Heart left ventricle (tissue), 16 donors: ENCODE data around the gene KLRC4. TPM values are rescaled to one million over a fixed set of nuclear protein-coding genes. Genes with fewer than 3 reads are reported as not detected.
"Not testable (repeated sequence)": the region's sequence is repeated elsewhere in the genome, so short reads cannot be mapped to it uniquely, and the experiment has no call there.

Experiments used
- ATAC-seq, 4 donors: fragments of 200-7000 bp; cut with Tn5 transposase; one replicate each; pipeline ENCODE4 v1.9.1; 2020 to 2022; ENCODE audit warnings: moderate library complexity in 4 of 4, mild to moderate bottlenecking in 3 of 4, moderate number of reproducible peaks in 1 of 4
- DNase-seq, 5 donors: peaks; one replicate each; pipeline ENCODE4 v3.0.0-alpha.2; 2020
- H3K27ac ChIP-seq, 12 donors: fragments of 200-600 bp; sonication (generic) in 4 of 12; one replicate each; pipeline versions ENCODE4 v1.5.0 to v1.8.0; 2016 to 2022; ENCODE audit warnings: mild to moderate bottlenecking in 2 of 12
- H3K27me3 ChIP-seq, 9 donors: fragments of 200-600 bp; sonication (generic) in 2 of 9; one replicate each; pipeline versions ENCODE4 v1.5.1 to v1.8.0; 2016 to 2022; ENCODE audit warnings: mild to moderate bottlenecking in 3 of 9
- H3K36me3 ChIP-seq, 9 donors: fragments of 200-600 bp; sonication (generic) in 2 of 9; one replicate each; pipeline versions ENCODE4 v1.5.0 to v1.8.0; 2018 to 2022; ENCODE audit warnings: mild to moderate bottlenecking in 2 of 9
- H3K4me1 ChIP-seq, 12 donors: fragments of 200-600 bp; sonication (generic) in 4 of 12; one replicate each; pipeline versions ENCODE4 v1.5.0 to v1.8.0; 2016 to 2022; ENCODE audit warnings: mild to moderate bottlenecking in 3 of 12
- H3K4me3 ChIP-seq, 12 donors: fragments of 200-600 bp; sonication (generic) in 4 of 12; one replicate each; pipeline versions ENCODE4 v1.5.0 to v1.8.0; 2017 to 2022; ENCODE audit warnings: mild to moderate bottlenecking in 9 of 12, moderate library complexity in 4 of 12
- H3K9me3 ChIP-seq, 12 donors: fragments of 200-600 bp; sonication (generic) in 4 of 12; one replicate each; pipeline versions ENCODE4 v1.5.0 to v1.8.0; 2016 to 2022; ENCODE audit warnings: mild to moderate bottlenecking in 1 of 12
- POLR2A ChIP-seq, 2 donors: fragments of 450-650 bp; IDR thresholded peaks; one replicate each; pipeline ENCODE4 v1.6.1; 2017; ENCODE audit warnings: antibody characterized with exemption in 2 of 2, mild to moderate bottlenecking in 2 of 2, moderate library complexity in 2 of 2
- WGBS, 4 donors: extraction: QIAGEN DNeasy Blood & Tissue Kit in 2 of 4; methylation state at CpG; one replicate each; pipeline versions ENCODE4 v1.1.5 to v1.1.7; 2013 to 2018; 5-methylcytosine and 5-hydroxymethylcytosine counted together
- intact Hi-C, 10 donors: fragments of 100-400 bp; cut with DNase I; formaldehyde crosslinking; loops; one replicate each; pipeline versions ENCODE4 v1.11.1 to v1.14.2; 2022
- polyA plus RNA-seq, 2 donors: library from polyadenylated mRNA; stranded (reverse); fragments of 200-250 nt; gene quantifications; one replicate each; pipeline ENCODE4 v1.2.3, GENCODE V29; 2013
- total RNA-seq, 9 donors: library from RNA; depleted of rRNA in 2 of 9; stranded (reverse); fragments of >200 nt in 2 of 9; fragmentation: NEBNext Ultra II Directional in 3 of 9; extraction: Animal tissue kit (Norgen Biotek cat#: 25700) in 3 of 9; gene quantifications; one replicate each; pipeline versions ENCODE4 v1.1.0 to v1.2.4, GENCODE V29; 2016 to 2023
- TF ChIP-seq, protein P1 (sequence below), 12 donors: fragments of 200-600 bp; sonication (generic) in 4 of 12; IDR thresholded peaks; one replicate each; pipeline versions ENCODE4 v1.5.0 to v1.8.0; 2018 to 2022; ENCODE audit warnings: antibody characterized with exemption in 12 of 12, mild to moderate bottlenecking in 5 of 12
- donor health status: ischemic (EF 13 %, LVEDD 7.1; RV severe dilation, severe dysfunction).
- donor health status: healthy with polysubstance abuse.
- donor health status: DM: no; HTN: yes; CAD: no.
- donor health status: DM: no; HTN: no; CAD: no.
- donor health status: ischemic (EF 25% LVEDD 6.9; RV normal size, moderate dysfunction).
- donor health status: ischemic (EF 25% LVEDD 5.7; RV mildly dilated, moderate dysfunction).
- donor health status: healthy.
- donor health status: DM: yes; HTN: yes; CAD: no.
- donor health status: ischemic (EF 35%, LVEDD 5.7; RV mildly dilated, moderate dysfunction).
- donor health status: nonischemic (EF 11% LVEDD 7.7; RV severe dilation, severe dysfunction).
- donor health status: DM: yes; HTN: yes; CAD: no.
- donor health status: PGD.
- donor health status: ischemic (EF 29% LVEDD 5.4; RV normal size, mild dysfunction).
- donor health status: nonischemic (EF 23%, LVEDD 6.1; RV moderate dilation, normal function).

KLRC4 gene
- total and polyA plus RNA-seq, 11 donors = 1.1 TPM; not detected in 10

DNA sequence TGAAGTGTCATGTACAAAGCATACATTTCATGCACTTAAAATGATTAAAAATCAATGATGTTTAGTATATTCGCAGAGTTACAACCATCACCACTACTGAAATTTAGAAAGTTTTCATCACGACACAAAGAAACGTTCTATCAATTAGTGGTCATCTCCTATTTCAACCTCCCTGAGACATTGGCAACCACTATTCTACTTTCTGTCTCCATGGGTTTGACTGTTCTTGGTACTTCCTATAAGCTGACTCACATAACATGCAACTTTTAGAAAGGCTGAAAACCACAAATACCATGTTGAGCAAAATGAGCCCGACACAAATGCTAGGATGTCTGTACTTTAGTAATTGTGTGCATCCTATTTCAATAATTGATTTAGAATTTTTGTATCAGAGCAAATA is 21.1 kb upstream of the KLRC4 start:
- H3K27me3 ChIP-seq, intact Hi-C loops, ATAC-seq, H3K36me3 ChIP-seq, H3K4me1 ChIP-seq, H3K9me3 ChIP-seq, H3K27ac ChIP-seq, H3K4me3 ChIP-seq, DNase-seq: not testable (repeated sequence)
- 87 to 95% (median 89%) methylated on average over 4 of the region's 4 CpGs for WGBS, 4 donors

DNA sequence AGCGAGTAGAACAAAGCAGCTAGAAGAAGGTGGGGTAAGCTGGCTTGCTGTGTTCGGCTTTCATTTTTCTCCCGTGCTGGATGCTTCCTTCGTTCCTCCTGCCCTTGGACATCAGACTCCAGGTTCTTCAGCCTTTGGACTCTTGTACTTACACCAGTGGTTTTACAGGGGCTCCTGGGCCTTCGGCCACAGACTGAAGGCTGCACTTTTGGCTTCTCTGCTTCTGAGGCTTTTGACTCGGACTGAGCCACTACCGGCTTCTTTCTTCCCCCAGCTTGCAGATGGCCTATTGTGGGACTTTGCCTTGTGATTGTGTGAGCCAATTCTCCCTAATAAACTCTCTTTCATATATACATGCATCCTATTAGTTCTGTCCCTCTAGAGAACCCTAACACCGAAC is 16.4 kb upstream of the KLRC4 start:
- H3K27me3 ChIP-seq, H3K27ac ChIP-seq, H3K4me3 ChIP-seq, H3K36me3 ChIP-seq, DNase-seq, H3K9me3 ChIP-seq, intact Hi-C loops, ATAC-seq, H3K4me1 ChIP-seq: not testable (repeated sequence)
- WGBS, 4 donors = 84 to 95% (median 88%) methylated on average over 6 to 8 of the region's 8 CpGs

DNA sequence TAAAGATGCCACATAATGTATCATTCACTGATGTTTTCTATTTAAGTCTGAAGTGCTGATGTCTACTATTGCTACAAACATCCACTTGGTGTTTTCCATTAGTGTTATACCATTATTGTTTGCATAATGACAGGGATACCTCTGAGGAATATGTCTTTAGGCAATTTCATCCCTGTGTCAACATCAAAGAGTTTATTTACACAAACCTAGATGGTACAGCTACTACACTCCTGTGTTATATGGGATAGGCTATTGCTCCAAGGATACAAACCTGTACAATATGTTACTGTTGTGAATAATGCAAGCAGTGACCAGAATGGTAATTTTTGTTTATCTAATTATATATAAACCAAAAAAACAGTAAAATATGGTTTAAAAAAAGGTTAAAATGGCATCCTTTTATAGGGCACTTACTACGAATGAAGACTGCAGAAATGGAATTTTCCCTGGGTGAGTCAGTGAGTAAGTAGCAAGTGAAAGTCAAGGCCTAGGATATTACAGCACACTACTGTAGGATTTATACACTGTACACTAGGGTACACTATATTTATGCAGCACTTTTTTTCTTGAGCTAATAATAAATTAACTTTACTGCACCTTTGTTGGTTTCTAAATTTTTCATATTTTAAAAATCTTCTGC is 14.8 kb upstream of the KLRC4 start:
- H3K4me3 ChIP-seq, H3K36me3 ChIP-seq, DNase-seq, H3K27me3 ChIP-seq, H3K4me1 ChIP-seq, intact Hi-C loops, H3K9me3 ChIP-seq, H3K27ac ChIP-seq, ATAC-seq: not testable (repeated sequence)
- WGBS, 4 donors = 77 to 100% (median 80%) methylated on average over 1 of the region's 1 CpG; no CpG with 5 or more reads in 1 of the 4 donors

DNA sequence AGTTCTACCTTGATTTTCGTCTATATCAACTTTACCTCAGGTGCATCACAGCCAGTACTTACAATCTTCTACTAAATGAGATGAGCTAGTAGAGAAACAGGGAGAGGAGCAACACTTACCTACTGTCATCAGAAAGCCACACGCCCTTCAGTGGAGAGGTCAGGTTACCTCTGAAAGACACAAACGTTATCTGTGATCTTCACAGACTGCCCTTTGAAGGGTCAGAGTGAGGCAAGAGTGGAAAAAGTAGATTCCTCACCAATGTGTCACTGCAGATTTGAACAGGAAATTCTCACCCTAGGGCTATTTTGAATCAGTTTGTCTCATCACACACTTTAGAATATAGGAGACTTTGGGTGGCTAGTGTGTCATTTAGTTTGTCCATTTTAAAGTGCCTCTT is 12.6 kb upstream of the KLRC4 start:
- H3K27me3 ChIP-seq, H3K4me1 ChIP-seq, H3K4me3 ChIP-seq, H3K9me3 ChIP-seq, intact Hi-C loops, H3K36me3 ChIP-seq, H3K27ac ChIP-seq, ATAC-seq, DNase-seq: not testable (repeated sequence)
- WGBS, 4 donors = 15 to 60% (median 31%) methylated on average over 2 to 3 of the region's 3 CpGs

DNA sequence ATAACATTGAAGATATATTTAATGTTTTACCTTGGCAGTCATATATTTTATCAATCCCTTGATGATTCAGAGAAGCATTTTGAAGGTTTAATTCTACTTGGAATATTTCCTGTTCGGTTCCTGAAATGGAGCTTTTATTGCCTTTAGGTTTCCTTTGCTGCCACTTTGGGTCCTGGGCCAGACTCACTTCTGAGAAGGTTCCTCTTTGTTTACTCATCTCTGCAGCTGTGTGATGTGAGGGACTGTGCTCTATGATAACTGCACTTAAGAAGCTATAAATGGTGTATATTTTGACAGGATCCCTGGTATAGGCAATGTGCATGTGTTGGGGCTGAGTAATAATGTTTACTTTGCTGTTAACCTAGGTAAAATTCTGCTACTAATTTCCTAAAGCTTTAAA is 10.8 kb upstream of the KLRC4 start, which contains the start of gene KLRC3:
TSS of gene KLRC3 (minus strand) at position 262 of the 400 bp plus-strand sequence. CDS start at position 217, 45 bp downstream.
- ATAC-seq, H3K27ac ChIP-seq, H3K9me3 ChIP-seq, H3K27me3 ChIP-seq, DNase-seq, H3K4me1 ChIP-seq, H3K4me3 ChIP-seq, H3K36me3 ChIP-seq, intact Hi-C loops: not testable (repeated sequence)
- 55 to 70% (median 62%) methylated on average over 1 of the region's 1 CpG for WGBS, 4 donors

DNA sequence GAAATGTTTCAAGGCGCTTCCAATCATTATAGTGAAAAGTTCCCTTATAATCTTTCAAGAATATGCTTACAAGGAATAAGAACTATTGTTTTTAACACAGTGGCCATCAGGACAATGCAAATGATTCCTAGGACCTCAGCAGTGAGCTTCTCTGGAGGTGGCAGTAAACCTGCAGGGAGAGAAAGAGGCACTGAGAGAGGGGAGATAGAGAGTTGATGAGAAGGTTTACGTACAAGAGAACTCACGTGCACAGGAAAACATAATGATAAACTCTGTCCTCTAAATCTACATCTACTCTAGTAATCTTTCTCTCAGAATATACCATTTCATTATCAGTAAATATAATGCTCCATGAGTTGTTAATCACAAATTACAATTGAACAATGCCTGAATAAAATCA is 715 bp downstream of the KLRC4 start:
- Histone ChIP-seq H3K4me1 (peaks cover 0 to 8% (median 0%) of the 10 kb centered on the region in 12 donors), H3K9me3 (peaks cover 0 to 9% (median 0%) of the 10 kb centered on the region in 12 donors), H3K27ac (no peak overlapping the region), H3K27me3 (no peaks in the 10 kb centered on the region), H3K4me3 (peak overlapping the region in 3 of 12 donors; percentile 6 to 25 (median 18)), H3K36me3 (no peaks in the 10 kb centered on the region)
- ATAC-seq (no peak), DNase-seq (no peak)
- 36 to 58% (median 53%) methylated on average over 3 of the region's 3 CpGs for WGBS, 4 donors
- intact Hi-C loops = no loop called here
- TF ChIP-seq, protein P1, sequence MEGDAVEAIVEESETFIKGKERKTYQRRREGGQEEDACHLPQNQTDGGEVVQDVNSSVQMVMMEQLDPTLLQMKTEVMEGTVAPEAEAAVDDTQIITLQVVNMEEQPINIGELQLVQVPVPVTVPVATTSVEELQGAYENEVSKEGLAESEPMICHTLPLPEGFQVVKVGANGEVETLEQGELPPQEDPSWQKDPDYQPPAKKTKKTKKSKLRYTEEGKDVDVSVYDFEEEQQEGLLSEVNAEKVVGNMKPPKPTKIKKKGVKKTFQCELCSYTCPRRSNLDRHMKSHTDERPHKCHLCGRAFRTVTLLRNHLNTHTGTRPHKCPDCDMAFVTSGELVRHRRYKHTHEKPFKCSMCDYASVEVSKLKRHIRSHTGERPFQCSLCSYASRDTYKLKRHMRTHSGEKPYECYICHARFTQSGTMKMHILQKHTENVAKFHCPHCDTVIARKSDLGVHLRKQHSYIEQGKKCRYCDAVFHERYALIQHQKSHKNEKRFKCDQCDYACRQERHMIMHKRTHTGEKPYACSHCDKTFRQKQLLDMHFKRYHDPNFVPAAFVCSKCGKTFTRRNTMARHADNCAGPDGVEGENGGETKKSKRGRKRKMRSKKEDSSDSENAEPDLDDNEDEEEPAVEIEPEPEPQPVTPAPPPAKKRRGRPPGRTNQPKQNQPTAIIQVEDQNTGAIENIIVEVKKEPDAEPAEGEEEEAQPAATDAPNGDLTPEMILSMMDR (IDR thresholded peaks at IDR 0.05) = no peak
- no peak for TF ChIP-seq POLR2A (IDR thresholded peaks at IDR 0.05)

DNA sequence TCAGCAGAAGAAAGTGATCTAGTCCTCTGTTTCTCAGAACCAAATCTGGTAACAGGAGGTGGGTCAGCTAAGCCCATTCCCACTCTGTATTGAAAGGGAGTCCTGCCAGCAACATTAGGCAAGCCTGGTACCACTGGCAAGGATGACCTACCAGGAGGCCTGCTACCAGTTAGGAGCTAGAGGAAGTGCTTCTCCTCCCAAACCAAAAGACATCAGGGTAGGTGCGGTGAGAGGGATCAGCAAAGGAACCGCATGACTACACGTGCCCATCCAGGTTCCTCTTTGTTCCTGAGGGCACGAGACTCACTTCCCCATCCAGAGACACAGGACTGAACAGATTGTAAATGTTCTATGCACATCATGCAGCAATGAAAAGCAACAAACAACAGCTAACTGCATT is 2.8 kb downstream of the KLRC4 start:
- TF ChIP-seq, protein P1 (IDR thresholded peaks at IDR 0.05) = no peak
- TF ChIP-seq POLR2A (IDR thresholded peaks at IDR 0.05) = no peak
- peak in 2 of 4 donors; percentile 49 to 51 for ATAC-seq
- WGBS, 4 donors = 57 to 70% (median 68%) methylated on average over 4 of the region's 4 CpGs

More for the DNA sequence above, 2.8 kb downstream of the KLRC4 start:
- peaks cover 0 to 9% (median 0%) of the 10 kb centered on the region in 12 donors for H3K9me3 ChIP-seq
- H3K4me1 ChIP-seq = peaks cover 0 to 8% (median 0%) of the 10 kb centered on the region in 12 donors
- H3K27me3 ChIP-seq = no peaks in the 10 kb centered on the region
- no peak overlapping the region for H3K27ac ChIP-seq
- no peaks in the 10 kb centered on the region for H3K36me3 ChIP-seq
- intact Hi-C loops = no loop called here
- H3K4me3 ChIP-seq = peak overlapping the region in 1 of 12 donors; percentile 33
- peak in 1 of 5 donors; percentile 33 for DNase-seq
